HL-60 (cell line): ENCODE data around the gene SLC8A2.

ENCODE experiments used
- CTCF ChIP-seq: IDR thresholded peaks from one replicate; pipeline ENCODE4 v1.5.1; 2011; ENCODE audit warnings: low read length, control low read depth, inconsistent platforms; ENCODE audit not compliant: insufficient read depth
- GABPA ChIP-seq: IDR thresholded peaks from 2 replicates; pipeline ENCODE4 v1.6.1; 2012; ENCODE audit warnings: low read depth
- POLR2AphosphoS5 ChIP-seq: IDR thresholded peaks from 2 replicates; pipeline ENCODE4 v1.6.1; 2012; ENCODE audit warnings: low read depth
- TF ChIP-seq, protein P1 (sequence below): IDR thresholded peaks from 2 replicates; pipeline ENCODE4 v1.6.1; 2012; ENCODE audit warnings: low read depth; ENCODE audit not compliant: insufficient replicate concordance

GRCh38 chr19:47507012-47507411 is 35.3 kb upstream of the SLC8A2 start:
- TF ChIP-seq CTCF (no peak), POLR2AphosphoS5 (no peak), GABPA (no peak)
- TF ChIP-seq, protein P1, sequence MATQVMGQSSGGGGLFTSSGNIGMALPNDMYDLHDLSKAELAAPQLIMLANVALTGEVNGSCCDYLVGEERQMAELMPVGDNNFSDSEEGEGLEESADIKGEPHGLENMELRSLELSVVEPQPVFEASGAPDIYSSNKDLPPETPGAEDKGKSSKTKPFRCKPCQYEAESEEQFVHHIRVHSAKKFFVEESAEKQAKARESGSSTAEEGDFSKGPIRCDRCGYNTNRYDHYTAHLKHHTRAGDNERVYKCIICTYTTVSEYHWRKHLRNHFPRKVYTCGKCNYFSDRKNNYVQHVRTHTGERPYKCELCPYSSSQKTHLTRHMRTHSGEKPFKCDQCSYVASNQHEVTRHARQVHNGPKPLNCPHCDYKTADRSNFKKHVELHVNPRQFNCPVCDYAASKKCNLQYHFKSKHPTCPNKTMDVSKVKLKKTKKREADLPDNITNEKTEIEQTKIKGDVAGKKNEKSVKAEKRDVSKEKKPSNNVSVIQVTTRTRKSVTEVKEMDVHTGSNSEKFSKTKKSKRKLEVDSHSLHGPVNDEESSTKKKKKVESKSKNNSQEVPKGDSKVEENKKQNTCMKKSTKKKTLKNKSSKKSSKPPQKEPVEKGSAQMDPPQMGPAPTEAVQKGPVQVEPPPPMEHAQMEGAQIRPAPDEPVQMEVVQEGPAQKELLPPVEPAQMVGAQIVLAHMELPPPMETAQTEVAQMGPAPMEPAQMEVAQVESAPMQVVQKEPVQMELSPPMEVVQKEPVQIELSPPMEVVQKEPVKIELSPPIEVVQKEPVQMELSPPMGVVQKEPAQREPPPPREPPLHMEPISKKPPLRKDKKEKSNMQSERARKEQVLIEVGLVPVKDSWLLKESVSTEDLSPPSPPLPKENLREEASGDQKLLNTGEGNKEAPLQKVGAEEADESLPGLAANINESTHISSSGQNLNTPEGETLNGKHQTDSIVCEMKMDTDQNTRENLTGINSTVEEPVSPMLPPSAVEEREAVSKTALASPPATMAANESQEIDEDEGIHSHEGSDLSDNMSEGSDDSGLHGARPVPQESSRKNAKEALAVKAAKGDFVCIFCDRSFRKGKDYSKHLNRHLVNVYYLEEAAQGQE: no peak
